H1 (cell line): ENCODE data around the gene DDI2. TPM values are rescaled to one million over a fixed set of nuclear protein-coding genes. Genes with fewer than 3 reads are reported as not detected.
A peak's percentile ranks its signal among the peaks of the same experiment; 100 is the strongest.

Experiments used
- CTCF ChIA-PET: fragments of 300-600 bp; sonication (Branson Sonifier 250); formaldehyde crosslinking; loops from one replicate; lab custom pipeline; 2021; ENCODE audit not compliant: partially characterized antibody; lab: Charles Lee
- POLR2A ChIA-PET: fragments of 300-600 bp; sonication (Branson Sonifier 250); formaldehyde crosslinking; loops from one replicate; lab custom pipeline; 2021; ENCODE audit warnings: inconsistent platforms; ENCODE audit not compliant: partially characterized antibody; lab: Charles Lee
- DNase-seq, 2 experiments: peaks; one replicate each; pipeline versions ENCODE4 v3.0.0 to v3.0.0-alpha.2; 2010 to 2022; ENCODE audit warnings: low spot score in 2 of 2, low read depth in 1 of 2, mixed read lengths in 1 of 2
- FAIRE-seq: peaks from 2 replicates; lab custom pipeline; 2011; peaks lifted over from hg19 to GRCh38; lab: Jason Lieb, UNC
- H2AFZ ChIP-seq: 2 replicates; pipeline ENCODE4 v1.8.1; 2012; ENCODE audit warnings: low read length, inconsistent platforms
- H2AK5ac ChIP-seq: 2 replicates; pipeline ENCODE4 v1.6.1; 2013; ENCODE audit warnings: low read depth, low read length
- H2BK120ac ChIP-seq: replicated peaks from 2 replicates; pipeline ENCODE3; 2013; ENCODE audit warnings: low read depth, low read length, inconsistent platforms
- H2BK12ac ChIP-seq: 2 replicates; pipeline ENCODE4 v1.6.1; 2013; ENCODE audit warnings: low read depth, low read length
- H2BK15ac ChIP-seq: 2 replicates; pipeline ENCODE4 v1.6.1; 2013; ENCODE audit warnings: low read length
- H2BK20ac ChIP-seq: 2 replicates; pipeline ENCODE4 v1.6.1; 2013; ENCODE audit warnings: low read length
- H2BK5ac ChIP-seq: 2 replicates; pipeline ENCODE4 v1.6.1; 2013; ENCODE audit warnings: low read depth, low read length
- H3K14ac ChIP-seq: 2 replicates; pipeline ENCODE4 v1.6.1; 2013; ENCODE audit warnings: inconsistent platforms; ENCODE audit not compliant: insufficient read length
- H3K18ac ChIP-seq: 2 replicates; pipeline ENCODE4 v1.6.1; 2013; ENCODE audit warnings: low read length; ENCODE audit errors: extremely low read depth
- H3K23ac ChIP-seq: 2 replicates; pipeline ENCODE4 v1.6.1; 2013; ENCODE audit warnings: inconsistent platforms; ENCODE audit not compliant: insufficient read length
- H3K23me2 ChIP-seq: 2 replicates; pipeline ENCODE4 v1.6.1; 2013; ENCODE audit warnings: low read depth, low read length
- H3K27ac ChIP-seq: 2 replicates; pipeline ENCODE4 v1.6.1; 2011; ENCODE audit warnings: low read depth, low read length, inconsistent platforms
- H3K27me3 ChIP-seq, 4 experiments: replicated peaks in 1 of 4; 1 replicate in 1 of 4; 2 replicates in 3 of 4; pipeline versions ENCODE4 v1.6.1 to v1.8.1; 2011 to 2013; ENCODE audit warnings: low read length in 3 of 4, mild to moderate bottlenecking in 3 of 4, inconsistent platforms in 2 of 4, mixed read lengths in 2 of 4, moderate library complexity in 1 of 4; ENCODE audit not compliant: control insufficient read depth in 3 of 4, insufficient read depth in 3 of 4; ENCODE audit errors: extremely low read depth in 1 of 4
- H3K36me3 ChIP-seq, 4 experiments: 2 replicates each; pipeline versions ENCODE4 v1.6.1 to v1.8.1; 2011 to 2013; ENCODE audit warnings: mild to moderate bottlenecking in 4 of 4, low read length in 3 of 4, moderate library complexity in 2 of 4, control low read depth in 1 of 4, inconsistent platforms in 1 of 4; ENCODE audit not compliant: insufficient read depth in 4 of 4, control insufficient read depth in 2 of 4
- H3K4ac ChIP-seq: replicated peaks from 2 replicates; pipeline ENCODE3; 2013; ENCODE audit warnings: low read length, low read depth, mixed read lengths, inconsistent platforms; ENCODE audit not compliant: insufficient read length
- H3K4me1 ChIP-seq, 4 experiments: replicated peaks in 1 of 4; 1 replicate in 1 of 4; 2 replicates in 3 of 4; pipeline versions ENCODE4 v1.6.1 to v1.8.1; 2011 to 2013; ENCODE audit warnings: low read length in 3 of 4, inconsistent platforms in 2 of 4, mixed read lengths in 1 of 4; ENCODE audit not compliant: insufficient read depth in 4 of 4, control insufficient read depth in 3 of 4
- H3K4me2 ChIP-seq, 2 experiments: 2 replicates each; pipeline versions ENCODE4 v1.6.1 to v1.8.1; 2011 to 2013; ENCODE audit warnings: low read depth in 2 of 2, low read length in 2 of 2, control low read depth in 1 of 2, inconsistent platforms in 1 of 2, mild to moderate bottlenecking in 1 of 2; ENCODE audit not compliant: insufficient read depth in 1 of 2
- H3K4me3 ChIP-seq, 4 experiments: fragments of 200-600, 300-600 bp in 1 of 4; sonication (generic), shearing (Covaris generic), sonication (Bioruptor Twin) in 1 of 4; 2 replicates each; pipeline versions ENCODE4 v1.5.1 to v1.8.1; 2011 to 2016; ENCODE audit warnings: low read length in 4 of 4, low read depth in 3 of 4, control low read depth in 2 of 4, inconsistent platforms in 2 of 4, mild to moderate bottlenecking in 2 of 4, mixed read lengths in 1 of 4, moderate library complexity in 1 of 4; ENCODE audit not compliant: insufficient read depth in 2 of 4; ENCODE audit errors: extremely low read depth in 1 of 4
- H3K56ac ChIP-seq: replicated peaks from 2 replicates; pipeline ENCODE3; 2013; ENCODE audit warnings: low read depth, mild to moderate bottlenecking, mixed read lengths, low read length, inconsistent platforms; ENCODE audit not compliant: insufficient read length
- H3K79me1 ChIP-seq: 2 replicates; pipeline ENCODE4 v1.6.1; 2013; ENCODE audit warnings: low read depth, low read length, control low read depth
- H3K79me2 ChIP-seq, 2 experiments: 2 replicates each; pipeline versions ENCODE4 v1.6.1 to v1.8.1; 2012 to 2013; ENCODE audit warnings: low read length in 2 of 2, mild to moderate bottlenecking in 2 of 2, inconsistent platforms in 1 of 2; ENCODE audit not compliant: insufficient read depth in 2 of 2, control insufficient read depth in 1 of 2
- H3K9ac ChIP-seq, 4 experiments: replicated peaks in 1 of 4; 1 replicate in 1 of 4; 2 replicates in 3 of 4; pipeline versions ENCODE4 v1.6.1 to v1.8.1; 2011 to 2013; ENCODE audit warnings: low read depth in 3 of 4, low read length in 3 of 4, control low read depth in 2 of 4, mild to moderate bottlenecking in 2 of 4, moderate library complexity in 2 of 4, inconsistent platforms in 1 of 4; ENCODE audit errors: extremely low read depth in 1 of 4
- H3K9me3 ChIP-seq, 2 experiments: 2 replicates each; pipeline versions ENCODE4 v1.6.1 to v1.8.1; 2012 to 2013; ENCODE audit warnings: mild to moderate bottlenecking in 2 of 2, moderate library complexity in 2 of 2, control low read depth in 1 of 2, inconsistent platforms in 1 of 2, low read depth in 1 of 2, low read length in 1 of 2, mixed read lengths in 1 of 2; ENCODE audit not compliant: insufficient read depth in 2 of 2
- H4K20me1 ChIP-seq, 2 experiments: replicated peaks in 1 of 2; 2 replicates each; pipeline versions ENCODE3 to v1.8.1; 2011 to 2013; ENCODE audit warnings: inconsistent platforms in 2 of 2, low read length in 2 of 2, mild to moderate bottlenecking in 1 of 2; ENCODE audit not compliant: insufficient read depth in 2 of 2, control insufficient read depth in 1 of 2
- H4K5ac ChIP-seq: 2 replicates; pipeline ENCODE4 v1.6.1; 2013; ENCODE audit warnings: low read length, low read depth, mixed read lengths, inconsistent platforms; ENCODE audit not compliant: insufficient read length
- H4K8ac ChIP-seq: 2 replicates; pipeline ENCODE4 v1.8.0; 2013; ENCODE audit warnings: mild to moderate bottlenecking, moderate library complexity, low read length, inconsistent platforms; ENCODE audit not compliant: insufficient read depth; ENCODE audit errors: extremely low read depth
- H4K91ac ChIP-seq: replicated peaks from 2 replicates; pipeline ENCODE3; 2013; ENCODE audit warnings: low read length, mixed read lengths, inconsistent platforms; ENCODE audit not compliant: insufficient read length
- CEBPB ChIP-seq: IDR thresholded peaks from 2 replicates; pipeline ENCODE4 v1.6.1; 2012; ENCODE audit warnings: low read depth, low read length
- WGBS, 2 experiments: shearing (Covaris generic) in 1 of 2; methylation state at CpG; one replicate each; pipeline versions ENCODE4 v1.1.6 to v1.1.7; 2013 to 2015; ENCODE audit warnings: low lambda C conversion rate in 2 of 2, mixed read lengths in 2 of 2, inconsistent platforms in 1 of 2, low coverage in 1 of 2, missing lambda C conversion rate in 1 of 2; ENCODE audit not compliant: insufficient replicate concordance in 2 of 2, insufficient coverage in 1 of 2, insufficient read length in 1 of 2; ENCODE audit errors: extremely low coverage in 1 of 2, missing lambda C conversion rate in 1 of 2; 5-methylcytosine and 5-hydroxymethylcytosine counted together
- polyA plus RNA-seq, 7 experiments: library from polyadenylated mRNA; depleted of rRNA in 3 of 7; stranded (reverse) in 5 of 7; unstranded in 2 of 7; fragments of >200 nt in 5 of 7; fragments of 200-250 nt in 2 of 7; gene quantifications; 1 replicate in 5 of 7; 2 replicates in 1 of 7; 4 replicates in 1 of 7; pipeline versions ENCODE4 v1.2.1 to v1.2.3, GENCODE V29; 2011 to 2013; ENCODE audit warnings: missing spikeins in 2 of 7, mixed read lengths in 2 of 7
- total RNA-seq: library from RNA; stranded (reverse); fragmentation: NEBNext Ultra II Directional; extraction: Animal tissue kit (Norgen Biotek cat#: 25700); gene quantifications from 2 replicates; pipeline ENCODE4 v1.2.1, GENCODE V29; 2021

The DDI2 gene
- total and polyA plus RNA-seq, 2 of the 8 experiments (the other 6 are each of a cell fraction or from before 2014, with no cell fraction given) = 7.7 to 38.3 TPM

GRCh38 chr1:15676688-15677661, 59.7 kb downstream of the DDI2 start:
- H3K79me1 ChIP-seq = no peaks in the 10 kb centered on the region
- H3K4me1 ChIP-seq = peaks cover 0 to 3% (median 0%) of the 10 kb centered on the region in 4 experiments; a peak in 1 of 7 replicates
- no peaks in the 10 kb centered on the region for H3K27me3 ChIP-seq
- H3K9ac ChIP-seq = no peak overlapping the region
- H3K14ac ChIP-seq = no peak overlapping the region
- no peak overlapping the region for H4K91ac ChIP-seq
- DNase-seq (no peak), FAIRE-seq (peak; percentile 19)
- H2BK12ac ChIP-seq = no peak overlapping the region
- H2BK120ac ChIP-seq = no peak overlapping the region
- POLR2A ChIA-PET = interaction anchor here (1.1 to 1.5 kb wide), 2 partner anchors 10 to 16 kb away, joined by 5 to 6 read pairs; no protein-coding TSS in a partner anchor
- 87% methylated on average over 6 of the region's 6 CpGs; no CpG with 5 or more reads in 1 of the 2 experiments for WGBS, 2 experiments
- H4K20me1 ChIP-seq = no peaks in the 10 kb centered on the region
- H2BK20ac ChIP-seq = no peak overlapping the region
- 0 out of 2 replicates have a peak overlapping the region, but pooled peaks have one; percentile 16 for H2AK5ac ChIP-seq
- no peak overlapping the region for H3K4me2 ChIP-seq
- H3K23me2 ChIP-seq = peaks cover 5% of the 10 kb centered on the region; the same call in 1 of the 2 replicates
- peaks cover 3 to 5% of the 10 kb centered on the region in 2 experiments for H3K9me3 ChIP-seq
- H4K5ac ChIP-seq = no peak overlapping the region
- no peak overlapping the region for H3K4me3 ChIP-seq
- no peak overlapping the region for H4K8ac ChIP-seq
- no peak overlapping the region for H2AFZ ChIP-seq
- H2BK5ac ChIP-seq = no peak overlapping the region
- no peak overlapping the region for H3K23ac ChIP-seq
- no peaks in the 10 kb centered on the region for H3K36me3 ChIP-seq
- no peak overlapping the region for H2BK15ac ChIP-seq
- no peak overlapping the region for H3K18ac ChIP-seq
- H3K79me2 ChIP-seq = no peaks in the 10 kb centered on the region
- H3K56ac ChIP-seq = no peak overlapping the region
- H3K4ac ChIP-seq = no peak overlapping the region
- CTCF ChIA-PET = no interaction called here
- H3K27ac ChIP-seq = no peak overlapping the region
- TF ChIP-seq CEBPB = no peak
